IMR-90 (cell line): ENCODE measurements around the gene CCN2. TPM values are rescaled to one million over a fixed set of nuclear protein-coding genes. Genes with fewer than 3 reads are reported as not detected.

Source experiments
- ATAC-seq: fragments of 200-7000 bp; cut with Tn5 transposase; 2 replicates; pipeline ENCODE4 v1.9.1; 2020; ENCODE audit warnings: low read depth, mild to moderate bottlenecking, moderate library complexity
- BruUV-seq: library from RNA; stranded (reverse); fragments of 400-500 nt; replicated peaks from 2 replicates; lab custom pipeline; 2021; lab: Mats Ljungman, UMichigan
- CTCF ChIA-PET: fragments of 300-600 bp; formaldehyde crosslinking; extraction: SDS; loops from one replicate; lab custom pipeline; 2021; ENCODE audit warnings: antibody characterized with exemption; lab: Yijun Ruan, JAX
- POLR2A ChIA-PET: fragments of 300-600 bp; sonication (Branson Sonifier 250); formaldehyde crosslinking; loops from one replicate; lab custom pipeline; 2022; ENCODE audit warnings: antibody characterized with exemption; ENCODE audit not compliant: unreplicated experiment; lab: Charles Lee
- DNase-seq: peaks from one replicate; pipeline ENCODE4 v3.0.0; 2013
- H2AFZ ChIP-seq: replicated peaks from 2 replicates; pipeline ENCODE3; 2013; ENCODE audit warnings: low read length, mild to moderate bottlenecking; ENCODE audit not compliant: poor library complexity
- H2AK5ac ChIP-seq: 2 replicates; pipeline ENCODE4 v1.6.1; 2013; ENCODE audit warnings: low read depth, low read length, inconsistent platforms
- H2AK9ac ChIP-seq: replicated peaks from 2 replicates; pipeline ENCODE3; 2013; ENCODE audit warnings: mild to moderate bottlenecking, low read depth, low read length, moderate library complexity; ENCODE audit not compliant: poor library complexity
- H2BK120ac ChIP-seq: 2 replicates; pipeline ENCODE4 v1.6.1; 2013; ENCODE audit warnings: low read depth, low read length, inconsistent platforms
- H2BK15ac ChIP-seq: 3 replicates; pipeline ENCODE4 v1.6.1; 2013; ENCODE audit warnings: low read depth, low read length, inconsistent platforms
- H2BK20ac ChIP-seq: 2 replicates; pipeline ENCODE4 v1.6.1; 2013; ENCODE audit warnings: low read depth, mild to moderate bottlenecking, inconsistent platforms, low read length, moderate library complexity
- H2BK5ac ChIP-seq: 2 replicates; pipeline ENCODE4 v1.6.1; 2013; ENCODE audit warnings: mild to moderate bottlenecking, low read depth, low read length, inconsistent platforms; ENCODE audit not compliant: poor library complexity, severe bottlenecking
- H3K14ac ChIP-seq: replicated peaks from 2 replicates; pipeline ENCODE4 v1.6.1; 2013; ENCODE audit warnings: low read depth, low read length, inconsistent platforms
- H3K18ac ChIP-seq: 2 replicates; pipeline ENCODE4 v1.6.1; 2013; ENCODE audit warnings: low read depth, low read length, control low read depth
- H3K23ac ChIP-seq: 2 replicates; pipeline ENCODE4 v1.6.1; 2013; ENCODE audit warnings: low read depth, low read length, inconsistent platforms
- H3K27ac ChIP-seq: 2 replicates; pipeline ENCODE4 v1.5.1; 2013; ENCODE audit warnings: mild to moderate bottlenecking, control low read depth, low read length; ENCODE audit not compliant: insufficient read depth
- H3K27me3 ChIP-seq: 2 replicates; pipeline ENCODE4 v1.6.1; 2013; ENCODE audit warnings: low read length; ENCODE audit not compliant: control insufficient read depth, insufficient read depth
- H3K36me3 ChIP-seq: 2 replicates; pipeline ENCODE4 v1.6.1; 2013; ENCODE audit warnings: low read length, mixed read lengths; ENCODE audit not compliant: control insufficient read depth, insufficient read depth
- H3K4ac ChIP-seq: 2 replicates; pipeline ENCODE4 v1.6.1; 2013; ENCODE audit warnings: low read depth, low read length, inconsistent platforms
- H3K4me1 ChIP-seq: 2 replicates; pipeline ENCODE4 v1.6.1; 2013; ENCODE audit warnings: low read length, mixed read lengths; ENCODE audit not compliant: control insufficient read depth, insufficient read depth
- H3K4me2 ChIP-seq: 2 replicates; pipeline ENCODE4 v1.6.1; 2013; ENCODE audit warnings: low read depth, mild to moderate bottlenecking, control low read depth, low read length, moderate library complexity
- H3K4me3 ChIP-seq: 2 replicates; pipeline ENCODE4 v1.5.1; 2013; ENCODE audit warnings: low read depth, mild to moderate bottlenecking, control low read depth, low read length, moderate library complexity; ENCODE audit not compliant: insufficient read depth
- H3K56ac ChIP-seq: 2 replicates; pipeline ENCODE4 v1.6.1; 2013; ENCODE audit warnings: low read length, inconsistent platforms; ENCODE audit not compliant: insufficient read depth; ENCODE audit errors: extremely low read depth
- H3K79me1 ChIP-seq, 2 experiments: 2 replicates each; pipeline ENCODE4 v1.6.1; 2013; ENCODE audit warnings: low read length in 2 of 2, inconsistent platforms in 1 of 2, low read depth in 1 of 2
- H3K9ac ChIP-seq: 2 replicates; pipeline ENCODE4 v1.6.1; 2013; ENCODE audit warnings: low read depth, low read length, control low read depth
- H3K9me1 ChIP-seq: 2 replicates; pipeline ENCODE4 v1.6.1; 2013; ENCODE audit warnings: low read length, inconsistent platforms; ENCODE audit not compliant: insufficient read depth
- H3K9me3 ChIP-seq: 2 replicates; pipeline ENCODE4 v1.6.1; 2013; ENCODE audit warnings: low read length; ENCODE audit not compliant: control insufficient read depth, insufficient read depth
- H4K20me1 ChIP-seq: 2 replicates; pipeline ENCODE4 v1.6.1; 2013; ENCODE audit warnings: low read length, inconsistent platforms; ENCODE audit not compliant: insufficient read depth
- H4K5ac ChIP-seq: 2 replicates; pipeline ENCODE4 v1.6.1; 2013; ENCODE audit warnings: mild to moderate bottlenecking, low read depth, low read length, control low read depth
- H4K8ac ChIP-seq, 2 experiments: 2 replicates each; pipeline ENCODE4 v1.6.1; 2013; ENCODE audit warnings: low read depth in 2 of 2, low read length in 2 of 2, control low read depth in 1 of 2, inconsistent platforms in 1 of 2
- H4K91ac ChIP-seq: 2 replicates; pipeline ENCODE4 v1.6.1; 2013; ENCODE audit warnings: low read depth, low read length, inconsistent platforms; ENCODE audit not compliant: insufficient read depth
- CEBPB ChIP-seq: IDR thresholded peaks from 2 replicates; pipeline ENCODE4 v1.6.1; 2012; ENCODE audit warnings: low read depth, low read length, improper control_type of control experiment
- CTCF ChIP-seq: conservative IDR thresholded peaks from 2 replicates; pipeline ENCODE4 v1.5.1; 2012; ENCODE audit warnings: mild to moderate bottlenecking, low read depth, low read length, improper control_type of control experiment
- FOS ChIP-seq: fragments of 150-350 bp; IDR thresholded peaks from 2 replicates; pipeline ENCODE4 v1.6.1; 2016; ENCODE audit warnings: low read depth, low read length
- MAZ ChIP-seq: IDR thresholded peaks from 2 replicates; pipeline ENCODE4 v1.6.1; 2012; ENCODE audit warnings: low read depth, mild to moderate bottlenecking, low read length, improper control_type of control experiment, moderate library complexity, borderline replicate concordance
- MXI1 ChIP-seq: IDR thresholded peaks from 2 replicates; pipeline ENCODE4 v1.6.1; 2012; ENCODE audit warnings: low read depth, mild to moderate bottlenecking, low read length, moderate library complexity, borderline replicate concordance
- NFE2L2 ChIP-seq: fragments of 150-350 bp; IDR thresholded peaks from 2 replicates; pipeline ENCODE4 v1.6.1; 2016; ENCODE audit warnings: low read depth, mild to moderate bottlenecking, low read length
- POLR2A ChIP-seq: IDR thresholded peaks from 2 replicates; pipeline ENCODE4 v1.6.1; 2012; ENCODE audit warnings: mild to moderate bottlenecking, low read depth, low read length
- RAD21 ChIP-seq: IDR thresholded peaks from 2 replicates; pipeline ENCODE4 v1.6.1; 2012; ENCODE audit warnings: low read length, improper control_type of control experiment
- RCOR1 ChIP-seq: IDR thresholded peaks from 2 replicates; pipeline ENCODE4 v1.6.1; 2012; ENCODE audit warnings: mild to moderate bottlenecking, low read length, improper control_type of control experiment; ENCODE audit not compliant: insufficient replicate concordance
- RFX5 ChIP-seq: IDR thresholded peaks from 2 replicates; pipeline ENCODE4 v1.8.0; 2012; ENCODE audit warnings: low read depth, mild to moderate bottlenecking, low read length, moderate library complexity
- SMC3 ChIP-seq: fragments of 150-350 bp; IDR thresholded peaks from 2 replicates; pipeline ENCODE4 v1.6.1; 2016; ENCODE audit warnings: low read depth, mild to moderate bottlenecking, antibody characterized with exemption, low read length, moderate library complexity
- WGBS, 2 experiments: methylation state at CpG; one replicate each; pipeline versions ENCODE4 v1.1.5 to v1.1.7; 2013; ENCODE audit warnings: missing lambda C conversion rate in 2 of 2; ENCODE audit not compliant: insufficient read length in 1 of 2; ENCODE audit errors: extremely low coverage in 2 of 2; 5-methylcytosine and 5-hydroxymethylcytosine counted together
- dilution Hi-C: fragments of 300-500 bp; cut with HindIII; formaldehyde crosslinking; loops from one replicate; pipeline ENCODE4 v1.14.3; 2018; ENCODE audit warnings: low sequenced_read_pairs; ENCODE audit not compliant: unreplicated experiment
- in situ Hi-C: fragments of 300-500 bp; cut with MboI; formaldehyde crosslinking; loops from 3 replicates; pipeline ENCODE4 v1.14.3; 2019; ENCODE audit warnings: low sequenced_read_pairs, inconsistent platforms, mixed read lengths
- intact Hi-C: fragments of 100-400 bp; cut with micrococcal nuclease; formaldehyde crosslinking; loops from 2 replicates; pipeline ENCODE4 v1.10.0; 2022
- polyA plus RNA-seq, 3 experiments: library from polyadenylated mRNA; depleted of rRNA; stranded (reverse); fragments of >200 nt; gene quantifications; 2 replicates each; pipeline ENCODE4 v1.2.3, GENCODE V29; 2012; ENCODE audit warnings: low replicate concordance in 1 of 3
- total RNA-seq: library from RNA; depleted of rRNA; stranded (reverse); fragments of >200 nt; gene quantifications from 2 replicates; pipeline ENCODE4 v1.2.3, GENCODE V29; 2012

The CCN2 gene
- total and polyA plus RNA-seq, 2 of the 4 experiments (the other 2 are of a cell fraction) = 148 to 1,205 TPM

- intact Hi-C loops (no loop called here), dilution Hi-C loops (no loop called here), in situ Hi-C loops (no loop called here)
- Histone ChIP-seq H2AK9ac (no peak overlapping the region), H2AFZ (peak overlapping the region; percentile 40), H3K9me1 (peaks cover 17% of the 10 kb centered on the region), H3K4me2 (no peak overlapping the region), H3K4me1 (peaks cover 19% of the 10 kb centered on the region), H3K36me3 (no peaks in the 10 kb centered on the region), H2AK5ac (peak overlapping the region; percentile 95), H2BK120ac (peak overlapping the region; percentile 85), H2BK15ac (peak overlapping the region; percentile 91; the same call in 2 of the 3 replicates), H3K9ac (peak overlapping the region; percentile 42; the same call in 1 of the 2 replicates), H3K4me3 (no peak overlapping the region), H4K8ac (peak overlapping the region; percentile 35 to 80; a peak in 2 of 4 replicates), H3K56ac (no peak overlapping the region), H3K18ac (peak overlapping the region; percentile 95), H4K5ac (peak overlapping the region; percentile 97), H3K79me1 (no peaks in the 10 kb centered on the region), H2BK20ac (peak overlapping the region; percentile 92), H3K14ac (peak overlapping the region; percentile 89), H4K20me1 (no peaks in the 10 kb centered on the region), H3K23ac (peak overlapping the region; percentile 85), H3K4ac (peak overlapping the region; percentile 67), H2BK5ac (peak overlapping the region; percentile 62), H3K27ac (peak overlapping the region; percentile 67; the same call in 1 of the 2 replicates), H3K27me3 (no peaks in the 10 kb centered on the region), H4K91ac (peak overlapping the region; percentile 85), H3K9me3 (no peaks in the 10 kb centered on the region)
- POLR2A ChIA-PET = no interaction called here
- DNase-seq (no peak), ATAC-seq (no peak)
- WGBS, 2 experiments = no CpG with 5 or more reads among the region's 3 CpGs
- TF ChIP-seq CTCF (no peak), RFX5 (no peak), MXI1 (no peak), NFE2L2 (no peak), RAD21 (no peak), MAZ (no peak), POLR2A (no peak), SMC3 (no peak), RCOR1 (no peak), CEBPB (no peak), FOS (no peak)
- BruUV-seq = no TSS peak
- CTCF ChIA-PET = no interaction called here
Observed at GRCh38 chr6:131978522-131978921, 27.4 kb upstream of the CCN2 start.
